Skin epidermis (tissue), 12 donors: Measurements from ENCODE around the gene LEP.

Source experiments
- H3K27ac ChIP-seq, 21 experiments: fragments of 200-600 bp; sonication (generic) in 11 of 21; one replicate each; pipeline ENCODE4 v1.5.0; 2020; ENCODE audit warnings: mild to moderate bottlenecking in 3 of 21, inconsistent platforms in 2 of 21, moderate library complexity in 2 of 21
- H3K4me3 ChIP-seq, 7 experiments: fragments of 200-600 bp; sonication (generic) in 2 of 7; one replicate each; pipeline ENCODE4 v1.5.0; 2020; ENCODE audit warnings: inconsistent platforms in 2 of 7, mild to moderate bottlenecking in 2 of 7, moderate library complexity in 1 of 7

LEP gene

DNA sequence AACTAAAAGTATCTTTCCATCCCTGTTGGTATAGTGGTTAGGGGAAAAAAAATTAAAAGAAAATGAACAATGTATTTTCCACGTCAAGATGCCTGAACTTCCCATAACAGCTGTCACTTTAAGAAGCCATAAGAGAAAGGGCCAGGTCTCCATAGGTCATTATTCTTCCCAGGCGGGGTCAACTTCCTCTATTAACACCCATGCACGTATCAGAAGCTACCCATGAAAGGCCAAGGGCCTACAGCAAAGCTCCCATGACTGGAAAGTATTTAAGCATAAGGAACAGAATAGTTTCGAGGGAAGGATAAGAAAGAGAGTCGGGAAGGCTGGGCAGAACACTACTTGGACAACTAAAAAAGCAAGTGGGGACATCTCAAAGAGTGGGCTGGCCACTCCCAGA lies 62.6 kb downstream of the LEP start:
- Histone ChIP-seq H3K27ac (no peak overlapping the region), H3K4me3 (no peak overlapping the region)

DNA sequence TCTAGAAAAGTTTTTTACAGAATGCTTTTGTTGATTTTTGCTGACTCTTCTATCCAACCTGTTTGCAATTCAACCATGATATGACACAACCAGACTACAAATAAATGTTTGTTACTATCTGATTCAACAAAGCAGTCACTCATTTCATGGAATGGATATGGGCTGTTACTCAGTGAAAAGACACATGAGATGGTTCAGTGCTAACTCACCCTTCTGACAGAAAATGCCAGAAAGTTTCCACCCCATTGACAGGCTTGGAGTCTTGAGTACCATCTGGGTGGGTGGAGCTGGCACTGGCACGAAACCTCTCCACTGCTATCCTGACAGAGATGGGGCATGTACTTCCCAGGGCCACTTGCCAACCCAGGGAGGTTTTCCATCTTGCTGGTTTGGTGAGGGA lies 63.1 kb downstream of the LEP start:
- no peak overlapping the region for H3K27ac ChIP-seq

DNA sequence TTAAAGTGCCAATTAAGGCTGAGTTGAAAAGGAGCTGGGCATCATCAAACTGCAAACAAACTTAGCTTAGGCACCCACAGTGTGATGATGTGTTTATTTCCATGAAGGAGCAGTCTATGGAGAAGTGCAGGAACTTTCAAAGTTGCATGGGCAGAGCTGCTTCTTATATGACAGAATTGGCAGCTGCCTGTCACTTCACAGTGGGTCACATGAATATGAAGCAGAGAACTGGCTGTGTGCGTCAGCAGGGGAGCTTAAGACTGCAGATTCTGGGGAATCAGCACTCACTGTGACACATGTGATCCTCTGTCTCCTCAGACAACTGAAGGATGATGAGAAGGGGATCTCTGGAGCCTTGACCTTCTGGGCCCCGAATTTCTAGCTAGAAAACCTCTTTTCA lies 66.0 kb downstream of the LEP start:
- H3K27ac ChIP-seq = no peak overlapping the region

More for the DNA sequence above, 63.1 kb downstream of the LEP start:
- no peak overlapping the region for H3K4me3 ChIP-seq

More for the DNA sequence above, 66.0 kb downstream of the LEP start:
- no peak overlapping the region for H3K4me3 ChIP-seq
